Measurements from ENCODE around the gene AGPS.
"Not testable (repeated sequence)": the region's sequence is repeated elsewhere in the genome, so short reads cannot be mapped to it uniquely, and the experiment has no call there.

The AGPS gene

GRCh38 chr2:177419274-177419673 is 26.7 kb downstream of the AGPS start:
- no peak for DNase-seq (ENCODE audit: low read depth, low spot score)

- no peak for DNase-seq (ENCODE audit: low read depth, low spot score)
Observed at GRCh38 chr2:177422271-177422670, 29.7 kb downstream of the AGPS start.

- DNase-seq (ENCODE audit: low read depth, low spot score) = not testable (repeated sequence)
Observed at GRCh38 chr2:177424120-177424519, 31.5 kb downstream of the AGPS start.

GRCh38 chr2:177424620-177425019 is 32.0 kb downstream of the AGPS start:
- not testable (repeated sequence) for DNase-seq (ENCODE audit: low read depth, low spot score)

DNA sequence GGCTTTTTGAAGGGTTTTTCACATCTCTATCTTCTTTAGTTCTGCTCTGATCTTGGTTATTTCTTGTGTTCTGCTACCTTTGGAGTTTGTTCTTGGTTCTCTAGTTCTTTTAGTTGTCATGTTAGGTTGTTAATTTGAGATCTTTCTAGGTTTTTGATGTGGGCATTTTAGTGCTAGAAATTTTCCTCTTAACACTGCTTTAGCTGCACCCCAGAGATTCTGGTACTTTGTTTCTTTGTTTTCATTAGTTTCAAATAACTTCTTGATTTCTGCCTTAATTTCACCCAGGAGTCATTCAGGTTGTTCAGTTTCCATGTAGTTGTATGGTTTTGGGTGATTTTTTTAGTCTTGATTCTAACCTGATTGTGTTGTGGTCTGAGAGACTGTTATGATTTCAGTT is 34.7 kb downstream of the AGPS start:
- no peak for DNase-seq (ENCODE audit: low read depth, low spot score)

- not testable (repeated sequence) for DNase-seq (ENCODE audit: low read depth, low spot score)
Observed at GRCh38 chr2:177427936-177428335, 35.4 kb downstream of the AGPS start.

DNA sequence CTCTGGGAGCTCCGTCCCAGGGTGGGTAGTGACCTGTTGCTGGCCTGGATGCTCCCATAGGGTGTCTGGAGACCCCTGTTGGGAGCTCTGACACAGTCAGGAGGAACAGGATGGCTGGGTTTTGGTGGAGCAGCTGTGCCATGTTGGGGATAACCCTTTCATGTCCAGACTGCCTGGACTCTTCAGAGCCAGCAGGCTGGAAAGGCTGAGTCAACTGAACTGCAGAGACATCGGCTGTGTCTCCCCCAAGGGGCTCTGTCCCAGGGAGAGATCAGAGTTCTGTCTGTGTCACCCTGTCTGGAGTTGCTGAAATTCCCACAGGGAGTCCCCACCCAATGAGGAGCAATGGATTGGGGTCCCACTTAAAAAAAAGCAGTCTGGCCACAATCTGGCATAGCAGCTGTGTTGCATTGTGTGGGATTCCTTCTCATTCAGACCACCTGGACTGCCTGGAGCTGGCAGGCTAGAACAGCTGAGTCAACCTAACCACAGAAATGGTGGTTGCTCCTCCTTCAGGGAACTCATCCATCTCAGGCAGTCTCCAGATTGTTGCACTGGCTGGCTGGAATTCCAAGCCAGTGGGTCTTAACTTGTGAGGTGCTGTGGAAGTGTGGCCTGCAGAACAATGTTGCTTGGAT is 37.2 kb downstream of the AGPS start:
- no peak for DNase-seq (ENCODE audit: low read depth, low spot score)

- no peak for DNase-seq (ENCODE audit: low read depth, low spot score)
Observed at GRCh38 chr2:177430411-177430810, 37.8 kb downstream of the AGPS start.

DNA sequence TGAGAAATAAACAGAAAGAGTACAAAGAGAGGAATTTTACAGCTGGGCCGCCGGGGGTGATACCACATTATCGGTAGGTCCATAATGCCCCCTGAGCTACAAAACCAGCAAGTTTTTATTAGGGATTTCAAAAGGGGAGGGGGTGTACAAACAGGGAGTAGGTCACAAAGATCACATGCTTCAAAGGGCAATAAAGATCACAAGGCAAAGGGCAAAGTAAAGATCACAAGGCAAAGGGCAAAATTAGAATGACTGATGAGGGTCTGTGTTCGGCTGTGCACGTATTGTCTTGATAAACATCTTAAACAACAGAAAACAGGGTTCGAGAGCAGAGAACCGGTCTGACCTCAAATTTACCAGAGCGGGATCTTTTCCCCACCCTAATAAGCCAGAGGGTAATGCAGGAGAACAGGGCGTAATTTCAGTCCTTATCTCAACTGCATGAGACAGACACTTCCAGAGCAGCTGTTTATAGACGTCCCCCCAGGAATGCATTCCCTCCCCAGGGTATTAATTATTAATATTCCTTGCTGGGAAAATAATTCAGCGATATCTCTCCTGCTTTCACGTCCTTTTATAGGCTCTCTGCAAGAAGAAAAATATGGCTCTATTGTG is 38.6 kb downstream of the AGPS start:
- not testable (repeated sequence) for DNase-seq (ENCODE audit: low read depth, low spot score)

DNA sequence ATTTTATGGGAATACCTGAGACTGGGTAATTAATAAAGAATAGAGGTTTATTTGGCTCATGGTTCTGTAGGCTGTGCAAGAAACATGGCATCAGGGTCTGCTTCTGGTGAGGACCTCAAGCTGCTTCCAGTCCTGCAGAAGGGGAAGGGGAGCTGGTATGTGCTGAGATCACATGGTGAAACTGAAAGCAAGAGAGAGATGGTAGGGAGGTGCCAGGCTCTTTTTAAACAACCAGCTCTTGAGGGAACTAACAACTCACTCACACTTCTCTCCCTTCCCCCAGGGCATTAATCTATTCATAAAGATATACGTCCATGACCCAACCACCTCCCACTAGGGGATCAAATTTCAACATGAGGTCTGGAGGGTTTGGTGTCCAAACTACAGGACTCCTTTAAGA is 40.1 kb downstream of the AGPS start:
- DNase-seq (ENCODE audit: low read depth, low spot score) = no peak

GRCh38 chr2:177433402-177433801 is 40.8 kb downstream of the AGPS start:
- no peak for DNase-seq (ENCODE audit: low read depth, low spot score)

DNA sequence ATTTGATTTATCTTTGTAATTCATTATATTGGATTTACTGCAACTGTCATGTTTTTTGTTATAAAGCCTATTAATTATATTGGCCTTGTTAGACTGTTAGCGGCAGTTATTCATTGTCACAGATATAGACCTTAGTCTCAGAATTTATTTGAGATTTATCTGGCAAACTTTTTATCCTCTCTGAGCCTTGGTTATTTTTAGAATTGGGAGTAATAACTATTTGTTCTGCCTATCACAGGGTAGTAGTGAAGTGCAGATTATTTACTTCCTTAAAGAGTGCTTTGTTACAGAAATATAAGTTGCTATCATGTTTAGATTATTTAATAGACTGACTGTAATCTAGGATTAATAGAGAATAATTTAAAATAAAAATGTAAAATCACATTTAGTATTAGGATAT is 41.9 kb downstream of the AGPS start:
- DNase-seq (ENCODE audit: low read depth, low spot score) = no peak

DNA sequence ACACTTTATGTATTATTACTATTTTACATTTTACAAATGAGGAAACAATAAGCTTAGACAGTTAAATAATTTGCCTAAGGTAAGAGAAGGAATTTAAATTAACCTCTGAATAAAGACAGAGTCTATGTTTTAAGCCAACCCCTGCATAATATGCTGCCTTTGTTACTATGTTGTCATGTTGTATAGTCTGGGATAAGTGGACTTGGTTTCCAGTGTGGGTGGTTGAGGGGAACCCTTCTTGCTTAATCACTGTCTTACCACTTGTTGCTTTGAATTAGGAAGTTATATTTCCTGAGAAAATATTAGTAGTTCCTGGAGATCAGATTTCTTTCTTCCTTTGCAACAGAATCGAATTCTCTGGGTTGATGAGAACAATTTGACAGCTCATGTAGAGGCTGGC is 52.6 kb downstream of the AGPS start:
- DNase-seq (ENCODE audit: low read depth, low spot score) = no peak

DNA sequence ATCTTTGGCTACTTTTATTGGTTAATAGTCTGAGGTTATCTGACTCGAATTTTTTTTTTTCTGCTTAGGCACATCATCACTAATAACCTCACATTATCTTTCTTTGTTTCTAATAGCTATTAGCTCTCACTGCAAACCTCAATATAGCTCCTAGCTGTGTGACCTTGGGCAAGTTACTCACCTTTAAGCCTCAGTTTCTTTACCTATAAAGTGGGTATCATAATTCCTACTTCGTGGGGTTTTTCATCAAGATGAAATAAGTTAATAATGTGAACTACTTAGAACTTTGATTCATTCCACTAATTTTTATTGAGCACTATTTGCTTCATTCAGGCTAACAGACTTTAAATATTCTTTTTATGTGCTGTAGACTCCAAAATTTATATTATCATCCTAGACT is 55.5 kb downstream of the AGPS start:
- no peak for DNase-seq (ENCODE audit: low read depth, low spot score)

- DNase-seq (ENCODE audit: low read depth, low spot score) = no peak
Observed at GRCh38 chr2:177449159-177449558, 56.6 kb downstream of the AGPS start.

GRCh38 chr2:177455187-177455586 is 62.6 kb downstream of the AGPS start:
- DNase-seq (ENCODE audit: low read depth, low spot score) = no peak

GRCh38 chr2:177459756-177460155 is 67.2 kb downstream of the AGPS start:
- DNase-seq (ENCODE audit: low read depth, low spot score) = not testable (repeated sequence)

DNA sequence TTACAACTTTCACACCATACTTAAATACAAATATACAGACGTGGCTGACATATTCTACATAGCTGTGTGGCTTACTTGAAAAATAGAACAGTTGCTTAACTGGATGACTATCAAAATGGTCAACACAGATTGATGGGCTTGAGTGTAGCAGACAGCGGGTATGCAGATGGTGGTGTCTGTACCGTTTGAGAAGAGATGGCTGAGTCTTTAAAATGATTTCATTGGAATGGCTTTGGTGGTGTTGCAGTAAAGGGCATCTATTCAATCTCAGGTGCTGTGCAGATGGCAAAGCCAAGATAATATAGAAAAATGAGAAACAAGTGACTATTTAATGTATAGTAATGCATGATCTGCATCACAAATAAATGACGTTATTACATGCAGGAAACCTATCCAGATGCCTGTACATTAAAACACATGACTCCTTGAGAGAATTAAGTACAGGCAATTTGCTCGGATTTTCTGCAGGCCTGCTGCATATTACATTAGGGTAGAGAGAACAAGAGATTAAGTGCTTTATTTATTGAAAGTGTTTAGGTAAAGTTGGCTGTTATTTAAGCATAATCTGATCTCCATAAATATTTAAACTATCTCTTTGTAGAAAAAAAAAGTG is 68.5 kb downstream of the AGPS start:
- no peak for DNase-seq (ENCODE audit: low read depth, low spot score)

- DNase-seq (ENCODE audit: low read depth, low spot score) = no peak
Observed at GRCh38 chr2:177464549-177464948, 72.0 kb downstream of the AGPS start.

- no peak for DNase-seq (ENCODE audit: low read depth, low spot score)
Observed at GRCh38 chr2:177465400-177466138, 73.0 kb downstream of the AGPS start.

DNA sequence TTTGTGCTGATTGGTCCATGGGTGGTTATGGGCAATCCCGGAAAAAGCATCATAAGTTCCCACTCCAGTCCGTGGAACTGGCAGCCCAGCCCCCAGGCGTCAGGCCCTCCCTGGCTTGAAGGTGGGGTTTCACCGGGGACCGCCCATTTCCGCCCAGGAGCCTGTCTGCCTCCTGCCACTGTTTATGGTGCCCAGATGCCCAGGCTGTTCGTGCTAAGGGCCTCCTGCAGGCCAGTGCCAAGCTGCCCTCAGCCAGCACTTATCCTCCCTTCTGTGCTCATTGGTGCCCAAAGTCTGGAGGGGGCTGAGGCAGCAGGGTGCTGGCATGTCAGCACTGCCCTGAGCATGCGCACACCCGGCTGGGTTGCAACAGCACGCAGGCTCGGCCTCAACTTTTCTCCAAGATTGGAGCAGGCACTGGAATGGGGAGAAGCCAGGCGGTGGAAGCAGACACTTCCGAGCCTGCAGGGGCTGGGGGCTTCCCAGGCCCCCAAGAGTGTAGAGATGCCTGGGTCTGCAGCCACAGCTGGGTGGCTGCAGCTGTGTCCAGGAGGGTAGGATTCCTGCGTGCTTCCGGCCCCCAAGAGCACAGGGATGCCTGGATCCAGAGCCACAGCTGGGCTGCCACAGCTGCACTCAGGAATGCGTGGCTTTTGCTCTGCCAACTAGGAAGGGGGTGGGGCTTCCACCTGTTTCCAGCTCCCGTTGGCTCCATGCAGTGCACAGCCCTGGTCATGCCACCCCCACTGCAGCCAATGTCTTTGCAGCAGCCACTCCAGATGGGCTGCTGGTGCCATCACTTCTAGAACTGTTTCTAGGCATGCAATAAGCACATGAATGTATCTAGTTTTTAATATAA is 74.0 kb downstream of the AGPS start:
- DNase-seq (ENCODE audit: low read depth, low spot score) = no peak

DNA sequence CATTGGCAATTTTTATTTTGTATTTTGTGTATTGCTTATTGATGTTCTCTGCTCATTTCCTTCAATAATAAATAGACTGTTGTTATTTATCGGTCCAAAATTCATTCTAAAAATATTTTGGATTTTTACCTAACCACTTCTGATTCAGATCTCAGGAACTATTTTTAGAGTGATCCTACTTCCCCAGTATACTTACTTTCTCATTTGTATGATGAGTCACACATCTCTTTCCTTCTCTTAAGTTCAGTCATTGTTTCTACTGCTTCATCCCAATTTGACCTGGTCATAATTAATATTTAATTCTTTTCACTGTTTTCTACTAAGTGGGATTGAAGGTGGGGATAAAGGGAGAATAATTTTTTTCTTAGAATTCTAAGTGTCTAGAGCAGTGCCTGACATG is 75.1 kb downstream of the AGPS start:
- no peak for DNase-seq (ENCODE audit: low read depth, low spot score)

Measured in activated CD4-positive, CD25-positive, alpha-beta regulatory T cell treated with anti-CD3 and anti-CD28 coated beads, Interleukin-2, amount 50 U/mL, for 16 hours (primary cell).